Neural cell (in vitro differentiated cells): ENCODE data around the gene PUS10. TPM values are rescaled to one million over a fixed set of nuclear protein-coding genes. Genes with fewer than 3 reads are reported as not detected.
"Not testable (repeated sequence)": the region's sequence is repeated elsewhere in the genome, so short reads cannot be mapped to it uniquely, and the experiment has no call there.

Experiments
- H2AFZ ChIP-seq: fragments of 200-600, 300-800 bp; sonication (generic), shearing (Covaris generic); 2 replicates; pipeline ENCODE4 v1.6.0; 2014; ENCODE audit warnings: low read depth, mild to moderate bottlenecking, antibody characterized with exemption, low read length, moderate library complexity
- H3F3A ChIP-seq: fragments of 200-600 bp; shearing (Covaris generic); 2 replicates; pipeline ENCODE4 v1.6.1; 2016; ENCODE audit warnings: mild to moderate bottlenecking, moderate library complexity, mixed read lengths, antibody characterized with exemption, low read length; ENCODE audit not compliant: insufficient read depth, poor library complexity, severe bottlenecking
- H3K27ac ChIP-seq: fragments of 200-600, 300-800 bp; sonication (generic), shearing (Covaris generic); 2 replicates; pipeline ENCODE4 v1.5.1; 2014; ENCODE audit warnings: mild to moderate bottlenecking, low read length, moderate library complexity
- H3K27me3 ChIP-seq: fragments of 300-800, 200-600 bp; sonication (generic), shearing (Covaris generic); 2 replicates; pipeline ENCODE4 v1.6.0; 2014; ENCODE audit warnings: mild to moderate bottlenecking, low read depth, low read length, moderate library complexity; ENCODE audit not compliant: insufficient read depth
- H3K36me3 ChIP-seq: fragments of 300-800, 200-600 bp; sonication (generic), shearing (Covaris generic); 2 replicates; pipeline ENCODE4 v1.5.1; 2014; ENCODE audit warnings: mild to moderate bottlenecking, antibody characterized with exemption, low read length, moderate library complexity; ENCODE audit not compliant: insufficient read depth
- H3K4me2 ChIP-seq: fragments of 300-800, 200-600 bp; sonication (generic), shearing (Covaris generic); 2 replicates; pipeline ENCODE4 v1.6.0; 2014; ENCODE audit warnings: mild to moderate bottlenecking, low read length
- H3K4me3 ChIP-seq: fragments of 300-800, 200-600 bp; sonication (generic), shearing (Covaris generic); 2 replicates; pipeline ENCODE4 v1.5.1; 2014; ENCODE audit warnings: mild to moderate bottlenecking, low read length, moderate library complexity
- H3K79me2 ChIP-seq: fragments of 200-600 bp; shearing (Covaris generic); replicated peaks from 2 replicates; pipeline ENCODE4 v1.6.0; 2014; ENCODE audit warnings: mild to moderate bottlenecking, low read length, moderate library complexity; ENCODE audit not compliant: insufficient read depth
- H3K9ac ChIP-seq: fragments of 300-800, 200-600 bp; sonication (generic), shearing (Covaris generic); 2 replicates; pipeline ENCODE4 v1.6.1; 2016; ENCODE audit warnings: mild to moderate bottlenecking, low read length, mixed read lengths
- H3K9me2 ChIP-seq: fragments of 200-600 bp; shearing (Covaris generic); 2 replicates; pipeline ENCODE4 v1.6.1; 2016; ENCODE audit warnings: mild to moderate bottlenecking, low read length, mixed read lengths; ENCODE audit not compliant: insufficient read depth
- H3K9me3 ChIP-seq: fragments of 200-600, 300-800 bp; sonication (generic), shearing (Covaris generic); 2 replicates; pipeline ENCODE4 v1.6.1; 2016; ENCODE audit warnings: mild to moderate bottlenecking, mixed run types, low read length, moderate library complexity, mixed read lengths
- H4K20me1 ChIP-seq: fragments of 200-600 bp; shearing (Covaris generic); 2 replicates; pipeline ENCODE4 v1.6.1; 2016; ENCODE audit warnings: mild to moderate bottlenecking, mixed run types; ENCODE audit not compliant: insufficient read depth
- EP300 ChIP-seq: fragments of 450-650 bp; conservative IDR thresholded peaks from 2 replicates; pipeline ENCODE4 v1.6.1; 2014; ENCODE audit warnings: antibody characterized with exemption, mild to moderate bottlenecking, moderate library complexity; ENCODE audit not compliant: poor library complexity, severe bottlenecking
- EZH2 ChIP-seq: fragments of 200-600, 300-800 bp; shearing (Covaris generic), sonication (generic); IDR thresholded peaks from 2 replicates; pipeline ENCODE4 v1.6.1; 2014; ENCODE audit warnings: antibody characterized with exemption, low read length, borderline replicate concordance, mild to moderate bottlenecking; ENCODE audit not compliant: insufficient read depth, poor library complexity, severe bottlenecking
- MXI1 ChIP-seq: fragments of 450-650 bp; conservative IDR thresholded peaks from 2 replicates; pipeline ENCODE4 v1.6.1; 2014; ENCODE audit warnings: antibody characterized with exemption, mild to moderate bottlenecking; ENCODE audit not compliant: poor library complexity, severe bottlenecking
- POLR2AphosphoS5 ChIP-seq: IDR thresholded peaks from 2 replicates; pipeline ENCODE4 v1.6.1; 2012
- RAD21 ChIP-seq: fragments of 450-650 bp; conservative IDR thresholded peaks from 2 replicates; pipeline ENCODE4 v1.6.1; 2014; ENCODE audit warnings: antibody characterized with exemption, mild to moderate bottlenecking, moderate library complexity
- SMC3 ChIP-seq: fragments of 450-650 bp; conservative IDR thresholded peaks from 2 replicates; pipeline ENCODE4 v1.6.1; 2014; ENCODE audit warnings: antibody characterized with exemption, mild to moderate bottlenecking, moderate library complexity; ENCODE audit not compliant: poor library complexity
- TAF1 ChIP-seq: IDR thresholded peaks from 2 replicates; pipeline ENCODE4 v1.6.1; 2012; ENCODE audit warnings: low read depth
- polyA plus RNA-seq: library from polyadenylated mRNA; depleted of rRNA; stranded (reverse); fragments of >200 nt; gene quantifications from 2 replicates; pipeline ENCODE4 v1.2.3, GENCODE V29; 2014
- TF ChIP-seq, protein P1 (sequence below): IDR thresholded peaks from 2 replicates; pipeline ENCODE4 v1.6.1; 2012; ENCODE audit warnings: borderline replicate concordance
- TF ChIP-seq, protein P2 (sequence below): fragments of 450-650 bp; IDR thresholded peaks from 2 replicates; pipeline ENCODE4 v1.5.1; 2014; ENCODE audit warnings: antibody characterized with exemption, mild to moderate bottlenecking, moderate library complexity; ENCODE audit not compliant: poor library complexity, severe bottlenecking

Gene PUS10
- polyA plus RNA-seq, 1 donor from 2014 or later: 3.5 TPM

- Histone ChIP-seq H3K9ac (no peak overlapping the region), H3K36me3 (peaks cover 9% of the 10 kb centered on the region), H2AFZ (no peak overlapping the region), H3F3A (no peaks in the 10 kb centered on the region), H4K20me1 (no peaks in the 10 kb centered on the region), H3K4me2 (no peak overlapping the region), H3K9me3 (no peaks in the 10 kb centered on the region), H3K79me2 (peaks cover 4% of the 10 kb centered on the region), H3K27me3 (no peaks in the 10 kb centered on the region), H3K27ac (no peak overlapping the region), H3K4me3 (no peak overlapping the region), H3K9me2 (no peaks in the 10 kb centered on the region)
- TF ChIP-seq, protein P1, sequence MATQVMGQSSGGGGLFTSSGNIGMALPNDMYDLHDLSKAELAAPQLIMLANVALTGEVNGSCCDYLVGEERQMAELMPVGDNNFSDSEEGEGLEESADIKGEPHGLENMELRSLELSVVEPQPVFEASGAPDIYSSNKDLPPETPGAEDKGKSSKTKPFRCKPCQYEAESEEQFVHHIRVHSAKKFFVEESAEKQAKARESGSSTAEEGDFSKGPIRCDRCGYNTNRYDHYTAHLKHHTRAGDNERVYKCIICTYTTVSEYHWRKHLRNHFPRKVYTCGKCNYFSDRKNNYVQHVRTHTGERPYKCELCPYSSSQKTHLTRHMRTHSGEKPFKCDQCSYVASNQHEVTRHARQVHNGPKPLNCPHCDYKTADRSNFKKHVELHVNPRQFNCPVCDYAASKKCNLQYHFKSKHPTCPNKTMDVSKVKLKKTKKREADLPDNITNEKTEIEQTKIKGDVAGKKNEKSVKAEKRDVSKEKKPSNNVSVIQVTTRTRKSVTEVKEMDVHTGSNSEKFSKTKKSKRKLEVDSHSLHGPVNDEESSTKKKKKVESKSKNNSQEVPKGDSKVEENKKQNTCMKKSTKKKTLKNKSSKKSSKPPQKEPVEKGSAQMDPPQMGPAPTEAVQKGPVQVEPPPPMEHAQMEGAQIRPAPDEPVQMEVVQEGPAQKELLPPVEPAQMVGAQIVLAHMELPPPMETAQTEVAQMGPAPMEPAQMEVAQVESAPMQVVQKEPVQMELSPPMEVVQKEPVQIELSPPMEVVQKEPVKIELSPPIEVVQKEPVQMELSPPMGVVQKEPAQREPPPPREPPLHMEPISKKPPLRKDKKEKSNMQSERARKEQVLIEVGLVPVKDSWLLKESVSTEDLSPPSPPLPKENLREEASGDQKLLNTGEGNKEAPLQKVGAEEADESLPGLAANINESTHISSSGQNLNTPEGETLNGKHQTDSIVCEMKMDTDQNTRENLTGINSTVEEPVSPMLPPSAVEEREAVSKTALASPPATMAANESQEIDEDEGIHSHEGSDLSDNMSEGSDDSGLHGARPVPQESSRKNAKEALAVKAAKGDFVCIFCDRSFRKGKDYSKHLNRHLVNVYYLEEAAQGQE: no peak
These were observed 26.6 kb upstream of the PUS10 start for GRCh38 chr2:61044636-61045035.

GRCh38 chr2:61042807-61043206 lies 24.8 kb upstream of the PUS10 start:
- Histone ChIP-seq H3K79me2 (peaks cover 4% of the 10 kb centered on the region), H2AFZ (no peak overlapping the region), H4K20me1 (no peaks in the 10 kb centered on the region), H3K27me3 (no peaks in the 10 kb centered on the region), H3F3A (no peaks in the 10 kb centered on the region), H3K27ac (no peak overlapping the region), H3K4me3 (no peak overlapping the region), H3K36me3 (peaks cover 6% of the 10 kb centered on the region), H3K4me2 (no peak overlapping the region), H3K9me3 (no peaks in the 10 kb centered on the region), H3K9ac (no peak overlapping the region), H3K9me2 (no peaks in the 10 kb centered on the region)
- TF ChIP-seq TAF1 (no peak), RAD21 (no peak), SMC3 (no peak), MXI1 (no peak), EP300 (no peak), POLR2AphosphoS5 (no peak), EZH2 (no peak)
- TF ChIP-seq, protein P1: no peak
- TF ChIP-seq, protein P2, sequence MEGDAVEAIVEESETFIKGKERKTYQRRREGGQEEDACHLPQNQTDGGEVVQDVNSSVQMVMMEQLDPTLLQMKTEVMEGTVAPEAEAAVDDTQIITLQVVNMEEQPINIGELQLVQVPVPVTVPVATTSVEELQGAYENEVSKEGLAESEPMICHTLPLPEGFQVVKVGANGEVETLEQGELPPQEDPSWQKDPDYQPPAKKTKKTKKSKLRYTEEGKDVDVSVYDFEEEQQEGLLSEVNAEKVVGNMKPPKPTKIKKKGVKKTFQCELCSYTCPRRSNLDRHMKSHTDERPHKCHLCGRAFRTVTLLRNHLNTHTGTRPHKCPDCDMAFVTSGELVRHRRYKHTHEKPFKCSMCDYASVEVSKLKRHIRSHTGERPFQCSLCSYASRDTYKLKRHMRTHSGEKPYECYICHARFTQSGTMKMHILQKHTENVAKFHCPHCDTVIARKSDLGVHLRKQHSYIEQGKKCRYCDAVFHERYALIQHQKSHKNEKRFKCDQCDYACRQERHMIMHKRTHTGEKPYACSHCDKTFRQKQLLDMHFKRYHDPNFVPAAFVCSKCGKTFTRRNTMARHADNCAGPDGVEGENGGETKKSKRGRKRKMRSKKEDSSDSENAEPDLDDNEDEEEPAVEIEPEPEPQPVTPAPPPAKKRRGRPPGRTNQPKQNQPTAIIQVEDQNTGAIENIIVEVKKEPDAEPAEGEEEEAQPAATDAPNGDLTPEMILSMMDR: no peak

DNA sequence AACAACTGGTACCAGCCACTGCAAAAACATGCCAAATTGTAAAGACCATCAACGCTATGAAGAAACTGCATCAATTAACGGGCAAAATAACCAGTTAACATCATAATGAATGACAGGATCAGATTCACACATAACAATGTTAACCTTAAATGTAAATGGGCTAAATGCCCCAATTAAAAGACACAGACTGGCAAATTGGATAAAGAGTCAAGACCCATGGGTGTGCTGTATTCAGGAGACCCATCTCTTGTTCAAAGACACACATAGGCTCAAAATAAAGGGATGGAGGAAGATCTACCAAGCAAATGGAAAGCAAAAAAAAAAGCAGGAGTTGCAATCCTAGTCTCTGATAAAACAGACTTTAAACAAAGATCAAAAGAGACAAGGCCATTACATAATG lies 18.6 kb upstream of the PUS10 start:
- not testable (repeated sequence) for H3F3A ChIP-seq, H3K9me3 ChIP-seq

GRCh38 chr2:61034592-61034991 lies 16.5 kb upstream of the PUS10 start:
- not testable (repeated sequence) for H3K27me3 ChIP-seq, H3K4me2 ChIP-seq, H3F3A ChIP-seq, H2AFZ ChIP-seq, H4K20me1 ChIP-seq, H3K9ac ChIP-seq, H3K27ac ChIP-seq, H3K4me3 ChIP-seq, H3K9me2 ChIP-seq, H3K9me3 ChIP-seq, H3K79me2 ChIP-seq
- peaks cover 13% of the 10 kb centered on the region for H3K36me3 ChIP-seq

More for the DNA sequence above, 18.6 kb upstream of the PUS10 start:
- peaks cover 13% of the 10 kb centered on the region for H3K36me3 ChIP-seq
- H3K79me2 ChIP-seq, H3K9ac ChIP-seq, H3K4me2 ChIP-seq, H3K27ac ChIP-seq, H3K9me2 ChIP-seq, H4K20me1 ChIP-seq, H2AFZ ChIP-seq, H3K4me3 ChIP-seq, H3K27me3 ChIP-seq: not testable (repeated sequence)
